ENCODE data around the gene ZP3. TPM values are rescaled to one million over a fixed set of nuclear protein-coding genes. Genes with fewer than 3 reads are reported as not detected.
"Not testable (repeated sequence)": the region's sequence is repeated elsewhere in the genome, so short reads cannot be mapped to it uniquely, and the experiment has no call there.

Gene ZP3
- total and polyA plus RNA-seq, 8 donors = 0.46 to 7.1 (median 1.4) TPM; not detected in 4

- H3K27ac ChIP-seq; H3K27me3 ChIP-seq; H3K4me3 ChIP-seq; H3K36me3 ChIP-seq; intact Hi-C loops (cut with DNase I; ENCODE audit: low total_unique reads); H3K9me3 ChIP-seq; H3K4me1 ChIP-seq; DNase-seq: not testable (repeated sequence)
- WGBS, 5 donors = 60 to 100% (median 67%) methylated on average over 1 to 2 of the region's 10 CpGs; no CpG with 5 or more reads in 1 of the 5 donors
Measured at GRCh38 chr7:76441792-76442191, 17.0 kb downstream of the ZP3 start.

- H3K4me1 ChIP-seq; H3K27ac ChIP-seq; H3K4me3 ChIP-seq; H3K36me3 ChIP-seq; H3K9me3 ChIP-seq; DNase-seq; H3K27me3 ChIP-seq; intact Hi-C loops (cut with DNase I; ENCODE audit: low total_unique reads): not testable (repeated sequence)
- WGBS, 5 donors = 88 to 100% (median 95%) methylated on average over 2 to 5 of the region's 5 CpGs
Measured at GRCh38 chr7:76442664-76443446, 18.1 kb downstream of the ZP3 start.

GRCh38 chr7:76443846-76444245 lies 19.1 kb downstream of the ZP3 start:
- H3K27me3 ChIP-seq; H3K4me3 ChIP-seq; H3K36me3 ChIP-seq; H3K27ac ChIP-seq; H3K4me1 ChIP-seq; H3K9me3 ChIP-seq; intact Hi-C loops (cut with DNase I; ENCODE audit: low total_unique reads); DNase-seq: not testable (repeated sequence)
- WGBS, 5 donors = 37 to 57% (median 43%) methylated on average over 7 to 10 of the region's 12 CpGs

GRCh38 chr7:76445577-76446008 lies 20.8 kb downstream of the ZP3 start:
- H3K27me3 ChIP-seq; H3K36me3 ChIP-seq; H3K4me3 ChIP-seq; H3K4me1 ChIP-seq; intact Hi-C loops (cut with DNase I; ENCODE audit: low total_unique reads); H3K9me3 ChIP-seq: not testable (repeated sequence)
- peak overlapping the region; percentile 55 to 73 (median 64) for H3K27ac ChIP-seq
- peak in 1 of 2 donors; percentile 62 for DNase-seq
- 0 to 7% (median 3%) methylated on average over 4 of the region's 5 CpGs for WGBS, 5 donors

- H3K4me3 ChIP-seq; intact Hi-C loops (cut with DNase I; ENCODE audit: low total_unique reads); H3K36me3 ChIP-seq; H3K27ac ChIP-seq; H3K27me3 ChIP-seq; H3K4me1 ChIP-seq; H3K9me3 ChIP-seq; DNase-seq: not testable (repeated sequence)
- no CpG with 5 or more reads among the region's 4 CpGs for WGBS, 5 donors
Measured at GRCh38 chr7:76457017-76457416, 32.3 kb downstream of the ZP3 start.

- DNase-seq = peak in 1 of 2 donors; percentile 47
- H3K9me3 ChIP-seq; intact Hi-C loops (cut with DNase I; ENCODE audit: low total_unique reads); H3K36me3 ChIP-seq; H3K27me3 ChIP-seq; H3K4me3 ChIP-seq; H3K27ac ChIP-seq; H3K4me1 ChIP-seq: not testable (repeated sequence)
- WGBS, 5 donors = 11 to 28% (median 16%) methylated on average over 1 to 2 of the region's 4 CpGs
Measured at GRCh38 chr7:76458504-76458903, 33.8 kb downstream of the ZP3 start.

GRCh38 chr7:76460767-76461166 lies 36.0 kb downstream of the ZP3 start:
- H3K27me3 ChIP-seq; H3K27ac ChIP-seq; H3K36me3 ChIP-seq; H3K4me3 ChIP-seq; DNase-seq; intact Hi-C loops (cut with DNase I; ENCODE audit: low total_unique reads); H3K9me3 ChIP-seq: not testable (repeated sequence)
- H3K4me1 ChIP-seq = peaks cover 0 to 18% (median 0%) of the 10 kb centered on the region in 4 donors
- 87 to 94% (median 92%) methylated on average over 11 to 14 of the region's 20 CpGs for WGBS, 5 donors

- peak within 1 kb of the TSS; percentile 78 to 86 (median 83) for H3K27ac ChIP-seq
- 0 to 1% (median 0%) methylated on average over 12 to 17 of the region's 54 CpGs; no CpG with 5 or more reads in 2 of the 5 donors for WGBS, 5 donors
- peaks cover 2 to 22% (median 4%) of the 10 kb centered on the region in 4 donors for H3K4me1 ChIP-seq
- H3K27me3 ChIP-seq; H3K9me3 ChIP-seq; DNase-seq; H3K36me3 ChIP-seq; intact Hi-C loops (cut with DNase I; ENCODE audit: low total_unique reads): not testable (repeated sequence)
- peak within 1 kb of the TSS; percentile 44 to 59 (median 50) for H3K4me3 ChIP-seq
Measured at GRCh38 chr7:76461464-76462101, 36.8 kb downstream of the ZP3 start, which contains the start of gene DTX2. Gene DTX2, plus strand, starts transcription at chr7:76461709. Its CDS starts 18,801 bp downstream, at chr7:76480510.

GRCh38 chr7:76462271-76462882 lies 37.6 kb downstream of the ZP3 start:
- H3K36me3 ChIP-seq; DNase-seq; H3K9me3 ChIP-seq; H3K27ac ChIP-seq; intact Hi-C loops (cut with DNase I; ENCODE audit: low total_unique reads); H3K4me3 ChIP-seq; H3K27me3 ChIP-seq: not testable (repeated sequence)
- whole genome bisulfite sequencing, 5 donors = no CpG with 5 or more reads among the region's 17 CpGs
- H3K4me1 ChIP-seq = peaks cover 6 to 27% (median 8%) of the 10 kb centered on the region in 4 donors

GRCh38 chr7:76464959-76465358 lies 40.2 kb downstream of the ZP3 start:
- H3K4me1 ChIP-seq = peaks cover 9 to 34% (median 11%) of the 10 kb centered on the region in 4 donors
- H3K9me3 ChIP-seq; DNase-seq; H3K27me3 ChIP-seq; intact Hi-C loops (cut with DNase I; ENCODE audit: low total_unique reads); H3K36me3 ChIP-seq; H3K27ac ChIP-seq; H3K4me3 ChIP-seq: not testable (repeated sequence)
- WGBS, 5 donors = 53 to 64% (median 59%) methylated on average over 3 to 4 of the region's 5 CpGs

GRCh38 chr7:76465950-76466349 lies 41.2 kb downstream of the ZP3 start:
- WGBS, 5 donors = no CpG with 5 or more reads among the region's 8 CpGs
- peak overlapping the region in 2 of 5 donors; percentile 45 to 64 for H3K27ac ChIP-seq

More at GRCh38 chr7:76465950-76466349, 41.2 kb downstream of the ZP3 start:
- H3K4me1 ChIP-seq = peaks cover 9 to 34% (median 11%) of the 10 kb centered on the region in 4 donors
- intact Hi-C loops (cut with DNase I; ENCODE audit: low total_unique reads); H3K4me3 ChIP-seq; H3K36me3 ChIP-seq; DNase-seq; H3K9me3 ChIP-seq; H3K27me3 ChIP-seq: not testable (repeated sequence)
